WTC11 (cell line): ENCODE results near the gene UGT2A2. TPM values are rescaled to one million over a fixed set of nuclear protein-coding genes. Genes with fewer than 3 reads are reported as not detected.

ENCODE experiments used
- ATAC-seq: fragments of 200-7000 bp; cut with Tn5 transposase; 2 replicates; pipeline ENCODE4 v1.10.0; 2021; ENCODE audit warnings: mild to moderate bottlenecking, moderate library complexity
- CTCF ChIA-PET: fragments of 300-600 bp; sonication (Branson Sonifier 250); formaldehyde crosslinking; loops from one replicate; lab custom pipeline; 2021; ENCODE audit warnings: antibody characterized with exemption; lab: Charles Lee
- POLR2A ChIA-PET: fragments of 350-600 bp; sonication (Branson Sonifier 250); formaldehyde crosslinking; loops from one replicate; lab custom pipeline; 2021; ENCODE audit warnings: antibody characterized with exemption; lab: Charles Lee
- DNase-seq: peaks from one replicate; pipeline ENCODE4 v3.0.0; 2021; ENCODE audit warnings: low spot score
- H3K27ac Mint-ChIP-seq: 2 replicates; pipeline ENCODE4 v1.8.0; 2021; ENCODE audit warnings: mixed read lengths
- H3K27me3 Mint-ChIP-seq: 2 replicates; pipeline ENCODE4 v1.8.0; 2021; ENCODE audit warnings: low read depth, mild to moderate bottlenecking, moderate library complexity, mixed read lengths
- H3K36me3 Mint-ChIP-seq: 2 replicates; pipeline ENCODE4 v1.8.0; 2021; ENCODE audit warnings: mixed read lengths
- H3K4me1 Mint-ChIP-seq: 2 replicates; pipeline ENCODE4 v1.8.0; 2022; ENCODE audit warnings: mixed read lengths
- H3K4me3 Mint-ChIP-seq: 2 replicates; pipeline ENCODE4 v1.8.0; 2021; ENCODE audit warnings: mild to moderate bottlenecking, moderate library complexity, mixed read lengths
- H3K9me3 Mint-ChIP-seq: 2 replicates; pipeline ENCODE4 v1.8.0; 2021; ENCODE audit warnings: mixed read lengths
- FOXJ3 ChIP-seq: sonication (generic); formaldehyde crosslinking; IDR thresholded peaks from 2 replicates; pipeline ENCODE4 v1.9.0; 2021; ENCODE audit warnings: missing genetic modification reagents, mild to moderate bottlenecking, borderline replicate concordance
- GABPB1 ChIP-seq: sonication (generic); formaldehyde crosslinking; IDR thresholded peaks from 2 replicates; pipeline ENCODE4 v1.8.1; 2023; ENCODE audit warnings: mild to moderate bottlenecking, missing genetic modification reagents
- GTF2I ChIP-seq: fragments of 250-450 bp; sonication (Bioruptor Pico); conservative IDR thresholded peaks from 2 replicates; pipeline ENCODE4 v1.4.0; 2021; ENCODE audit warnings: mild to moderate bottlenecking
- MXD4 ChIP-seq: fragments of 250-450 bp; sonication (Bioruptor Pico); IDR thresholded peaks from 2 replicates; pipeline ENCODE4 v1.8.0; 2021; ENCODE audit warnings: mild to moderate bottlenecking, moderate library complexity, borderline replicate concordance
- OVOL2 ChIP-seq: fragments of 250-450 bp; sonication (Bioruptor Pico); IDR thresholded peaks from 2 replicates; pipeline ENCODE4 v1.9.0; 2021; ENCODE audit warnings: mild to moderate bottlenecking, borderline replicate concordance
- SP1 ChIP-seq: sonication (generic); formaldehyde crosslinking; conservative IDR thresholded peaks from 2 replicates; pipeline ENCODE4 v1.8.1; 2022; ENCODE audit warnings: missing genetic modification reagents
- ZBTB21 ChIP-seq: sonication (generic); formaldehyde crosslinking; IDR thresholded peaks from 2 replicates; pipeline ENCODE4 v1.8.1; 2023; ENCODE audit warnings: mild to moderate bottlenecking, missing genetic modification reagents, borderline replicate concordance
- ZNF263 ChIP-seq: sonication (generic); formaldehyde crosslinking; IDR thresholded peaks from 2 replicates; pipeline ENCODE4 v1.8.1; 2022; ENCODE audit warnings: low read depth, mild to moderate bottlenecking, moderate library complexity, missing genetic modification reagents
- ZNF416 ChIP-seq: fragments of 250-450 bp; sonication (Bioruptor Pico); IDR thresholded peaks from 2 replicates; pipeline ENCODE4 v1.9.0; 2021; ENCODE audit warnings: mild to moderate bottlenecking, inconsistent platforms
- total RNA-seq: library from RNA; stranded (reverse); gene quantifications from 3 replicates; pipeline ENCODE4 v1.2.3, GENCODE V29; 2021
- TF ChIP-seq, protein P1 (sequence below): sonication (generic); formaldehyde crosslinking; IDR thresholded peaks from 2 replicates; pipeline ENCODE4 v1.8.0; 2022; ENCODE audit warnings: missing genetic modification reagents
- TF ChIP-seq, protein P2 (sequence below): sonication (generic); formaldehyde crosslinking; IDR thresholded peaks from 2 replicates; pipeline ENCODE4 v1.8.0; 2022; ENCODE audit warnings: mild to moderate bottlenecking, missing genetic modification reagents
- TF ChIP-seq, protein P3 (sequence below): sonication (generic); formaldehyde crosslinking; IDR thresholded peaks from 2 replicates; pipeline ENCODE4 v1.8.1; 2022; ENCODE audit warnings: mild to moderate bottlenecking, missing genetic modification reagents, moderate library complexity, borderline replicate concordance
- TF ChIP-seq, protein P4 (sequence below): sonication (generic); formaldehyde crosslinking; IDR thresholded peaks from 2 replicates; pipeline ENCODE4 v1.8.1; 2023; ENCODE audit warnings: mild to moderate bottlenecking, moderate library complexity, missing genetic modification reagents
- TF ChIP-seq, protein P5 (sequence below): fragments of 250-450 bp; sonication (Bioruptor Pico); IDR thresholded peaks from 2 replicates; pipeline ENCODE4 v1.9.0; 2021; ENCODE audit warnings: mild to moderate bottlenecking
- TF ChIP-seq, protein P6 (sequence below): sonication (generic); formaldehyde crosslinking; IDR thresholded peaks from 2 replicates; pipeline ENCODE4 v1.8.1; 2022; ENCODE audit warnings: mild to moderate bottlenecking, moderate library complexity, missing genetic modification reagents

Gene UGT2A2
- total RNA-seq, 1 experiment from 2014 or later: not detected

DNA sequence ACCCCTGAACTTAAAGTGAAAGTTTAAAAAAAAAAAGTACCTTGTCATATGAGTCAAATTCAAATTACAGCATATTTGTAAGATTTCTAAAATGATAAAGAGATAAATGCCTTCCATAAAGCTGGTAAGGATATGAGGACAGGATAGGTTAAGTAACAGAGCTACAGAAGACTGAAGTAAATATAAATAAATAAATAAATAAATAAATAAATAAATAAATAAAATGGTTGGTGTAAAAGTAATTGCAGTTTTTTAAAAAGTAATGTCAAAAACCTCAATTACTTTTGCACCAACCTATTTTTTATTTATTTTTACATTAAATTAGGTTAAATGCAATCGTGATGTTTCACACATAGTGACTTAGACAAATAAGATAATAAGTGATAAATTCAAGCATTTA is 62.2 kb downstream of the UGT2A2 start:
- ChIA-PET POLR2A (no interaction called here), CTCF (no interaction called here)
- H3K9me3 Mint-ChIP-seq: peaks cover 16% of the 10 kb centered on the region
- no peak for TF ChIP-seq ZNF263 (CRISPR knock-in tag)
- no peak overlapping the region for H3K4me3 Mint-ChIP-seq
- no peaks in the 10 kb centered on the region for H3K27me3 Mint-ChIP-seq
- DNase-seq (no peak), ATAC-seq (no peak)
- H3K36me3 Mint-ChIP-seq: peaks cover 7% of the 10 kb centered on the region
- H3K4me1 Mint-ChIP-seq: no peaks in the 10 kb centered on the region
- H3K27ac Mint-ChIP-seq: no peak overlapping the region

DNA sequence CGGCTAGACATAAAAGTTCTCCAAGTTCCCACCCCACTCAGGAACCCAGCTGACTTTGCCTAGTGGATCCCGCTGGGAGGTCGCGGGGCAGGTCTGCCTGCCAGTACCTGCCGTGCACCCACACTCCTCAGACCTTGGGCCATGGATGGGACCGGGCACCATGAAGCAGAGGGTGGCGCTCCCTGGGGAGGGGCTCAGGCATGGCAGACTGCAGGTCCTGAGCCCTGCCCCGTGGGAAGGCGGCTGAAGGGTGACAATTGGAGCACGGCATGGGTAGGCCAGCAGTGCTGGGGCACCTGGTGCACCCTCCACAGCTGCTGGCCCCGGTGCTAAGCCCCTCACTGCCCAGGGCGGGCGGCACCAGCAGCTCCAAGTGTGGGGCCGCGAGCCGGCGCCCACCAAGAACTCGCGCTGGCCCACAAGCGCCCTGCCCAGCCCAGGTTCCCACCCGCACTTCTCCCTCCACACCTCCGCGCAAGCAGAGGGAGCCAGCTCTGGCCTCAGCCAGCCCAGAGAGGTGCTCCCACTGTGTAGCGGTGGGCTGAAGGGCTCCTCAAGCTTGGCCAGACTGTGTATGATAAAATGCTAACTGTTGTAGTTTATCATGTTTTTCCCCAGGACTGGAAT is 63.1 kb downstream of the UGT2A2 start:
- Mint-ChIP-seq H3K4me3 (no peak overlapping the region), H3K9me3 (peaks cover 16% of the 10 kb centered on the region), H3K27ac (no peak overlapping the region), H3K4me1 (no peaks in the 10 kb centered on the region), H3K27me3 (no peaks in the 10 kb centered on the region), H3K36me3 (peaks cover 7% of the 10 kb centered on the region)
- DNase-seq (no peak), ATAC-seq (no peak)
- TF ChIP-seq, protein P1, sequence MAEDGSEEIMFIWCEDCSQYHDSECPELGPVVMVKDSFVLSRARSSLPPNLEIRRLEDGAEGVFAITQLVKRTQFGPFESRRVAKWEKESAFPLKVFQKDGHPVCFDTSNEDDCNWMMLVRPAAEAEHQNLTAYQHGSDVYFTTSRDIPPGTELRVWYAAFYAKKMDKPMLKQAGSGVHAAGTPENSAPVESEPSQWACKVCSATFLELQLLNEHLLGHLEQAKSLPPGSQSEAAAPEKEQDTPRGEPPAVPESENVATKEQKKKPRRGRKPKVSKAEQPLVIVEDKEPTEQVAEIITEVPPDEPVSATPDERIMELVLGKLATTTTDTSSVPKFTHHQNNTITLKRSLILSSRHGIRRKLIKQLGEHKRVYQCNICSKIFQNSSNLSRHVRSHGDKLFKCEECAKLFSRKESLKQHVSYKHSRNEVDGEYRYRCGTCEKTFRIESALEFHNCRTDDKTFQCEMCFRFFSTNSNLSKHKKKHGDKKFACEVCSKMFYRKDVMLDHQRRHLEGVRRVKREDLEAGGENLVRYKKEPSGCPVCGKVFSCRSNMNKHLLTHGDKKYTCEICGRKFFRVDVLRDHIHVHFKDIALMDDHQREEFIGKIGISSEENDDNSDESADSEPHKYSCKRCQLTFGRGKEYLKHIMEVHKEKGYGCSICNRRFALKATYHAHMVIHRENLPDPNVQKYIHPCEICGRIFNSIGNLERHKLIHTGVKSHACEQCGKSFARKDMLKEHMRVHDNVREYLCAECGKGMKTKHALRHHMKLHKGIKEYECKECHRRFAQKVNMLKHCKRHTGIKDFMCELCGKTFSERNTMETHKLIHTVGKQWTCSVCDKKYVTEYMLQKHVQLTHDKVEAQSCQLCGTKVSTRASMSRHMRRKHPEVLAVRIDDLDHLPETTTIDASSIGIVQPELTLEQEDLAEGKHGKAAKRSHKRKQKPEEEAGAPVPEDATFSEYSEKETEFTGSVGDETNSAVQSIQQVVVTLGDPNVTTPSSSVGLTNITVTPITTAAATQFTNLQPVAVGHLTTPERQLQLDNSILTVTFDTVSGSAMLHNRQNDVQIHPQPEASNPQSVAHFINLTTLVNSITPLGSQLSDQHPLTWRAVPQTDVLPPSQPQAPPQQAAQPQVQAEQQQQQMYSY (CRISPR knock-in tag): no peak
- TF ChIP-seq, protein P2, sequence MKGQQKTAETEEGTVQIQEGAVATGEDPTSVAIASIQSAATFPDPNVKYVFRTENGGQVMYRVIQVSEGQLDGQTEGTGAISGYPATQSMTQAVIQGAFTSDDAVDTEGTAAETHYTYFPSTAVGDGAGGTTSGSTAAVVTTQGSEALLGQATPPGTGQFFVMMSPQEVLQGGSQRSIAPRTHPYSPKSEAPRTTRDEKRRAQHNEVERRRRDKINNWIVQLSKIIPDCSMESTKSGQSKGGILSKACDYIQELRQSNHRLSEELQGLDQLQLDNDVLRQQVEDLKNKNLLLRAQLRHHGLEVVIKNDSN: no peak
- TF ChIP-seq, protein P3, sequence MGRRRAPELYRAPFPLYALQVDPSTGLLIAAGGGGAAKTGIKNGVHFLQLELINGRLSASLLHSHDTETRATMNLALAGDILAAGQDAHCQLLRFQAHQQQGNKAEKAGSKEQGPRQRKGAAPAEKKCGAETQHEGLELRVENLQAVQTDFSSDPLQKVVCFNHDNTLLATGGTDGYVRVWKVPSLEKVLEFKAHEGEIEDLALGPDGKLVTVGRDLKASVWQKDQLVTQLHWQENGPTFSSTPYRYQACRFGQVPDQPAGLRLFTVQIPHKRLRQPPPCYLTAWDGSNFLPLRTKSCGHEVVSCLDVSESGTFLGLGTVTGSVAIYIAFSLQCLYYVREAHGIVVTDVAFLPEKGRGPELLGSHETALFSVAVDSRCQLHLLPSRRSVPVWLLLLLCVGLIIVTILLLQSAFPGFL (CRISPR knock-in tag): no peak
- TF ChIP-seq, protein P4, sequence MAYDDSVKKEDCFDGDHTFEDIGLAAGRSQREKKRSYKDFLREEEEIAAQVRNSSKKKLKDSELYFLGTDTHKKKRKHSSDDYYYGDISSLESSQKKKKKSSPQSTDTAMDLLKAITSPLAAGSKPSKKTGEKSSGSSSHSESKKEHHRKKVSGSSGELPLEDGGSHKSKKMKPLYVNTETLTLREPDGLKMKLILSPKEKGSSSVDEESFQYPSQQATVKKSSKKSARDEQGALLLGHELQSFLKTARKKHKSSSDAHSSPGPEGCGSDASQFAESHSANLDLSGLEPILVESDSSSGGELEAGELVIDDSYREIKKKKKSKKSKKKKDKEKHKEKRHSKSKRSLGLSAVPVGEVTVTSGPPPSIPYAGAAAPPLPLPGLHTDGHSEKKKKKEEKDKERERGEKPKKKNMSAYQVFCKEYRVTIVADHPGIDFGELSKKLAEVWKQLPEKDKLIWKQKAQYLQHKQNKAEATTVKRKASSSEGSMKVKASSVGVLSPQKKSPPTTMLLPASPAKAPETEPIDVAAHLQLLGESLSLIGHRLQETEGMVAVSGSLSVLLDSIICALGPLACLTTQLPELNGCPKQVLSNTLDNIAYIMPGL (CRISPR knock-in tag): no peak
- TF ChIP-seq FOXJ3 (CRISPR knock-in tag) (no peak), ZNF263 (CRISPR knock-in tag) (no peak), OVOL2 (CRISPR knock-in tag) (no peak), MXD4 (no peak), ZNF416 (CRISPR knock-in tag) (no peak), ZBTB21 (CRISPR knock-in tag) (no peak), SP1 (CRISPR knock-in tag) (no peak), GABPB1 (CRISPR knock-in tag) (no peak), GTF2I (CRISPR knock-in tag) (no peak)
- TF ChIP-seq, protein P5, sequence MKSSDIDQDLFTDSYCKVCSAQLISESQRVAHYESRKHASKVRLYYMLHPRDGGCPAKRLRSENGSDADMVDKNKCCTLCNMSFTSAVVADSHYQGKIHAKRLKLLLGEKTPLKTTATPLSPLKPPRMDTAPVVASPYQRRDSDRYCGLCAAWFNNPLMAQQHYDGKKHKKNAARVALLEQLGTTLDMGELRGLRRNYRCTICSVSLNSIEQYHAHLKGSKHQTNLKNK (CRISPR knock-in tag): no peak
- TF ChIP-seq, protein P6, sequence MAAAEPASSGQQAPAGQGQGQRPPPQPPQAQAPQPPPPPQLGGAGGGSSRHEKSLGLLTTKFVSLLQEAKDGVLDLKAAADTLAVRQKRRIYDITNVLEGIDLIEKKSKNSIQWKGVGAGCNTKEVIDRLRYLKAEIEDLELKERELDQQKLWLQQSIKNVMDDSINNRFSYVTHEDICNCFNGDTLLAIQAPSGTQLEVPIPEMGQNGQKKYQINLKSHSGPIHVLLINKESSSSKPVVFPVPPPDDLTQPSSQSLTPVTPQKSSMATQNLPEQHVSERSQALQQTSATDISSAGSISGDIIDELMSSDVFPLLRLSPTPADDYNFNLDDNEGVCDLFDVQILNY (CRISPR knock-in tag): no peak
- ChIA-PET CTCF (no interaction called here), POLR2A (no interaction called here)
